Endothelial cell (in vitro differentiated cells): ENCODE data around the gene FBXW8. TPM values are rescaled to one million over a fixed set of nuclear protein-coding genes. Genes with fewer than 3 reads are reported as not detected.

Experiments used
- DNase-seq: peaks from one replicate; pipeline ENCODE4 v3.0.0; 2021; ENCODE audit warnings: low spot score
- H3K27ac Mint-ChIP-seq: one replicate; pipeline ENCODE4 v1.8.0; 2021; ENCODE audit warnings: mixed read lengths, inconsistent platforms; ENCODE audit not compliant: unreplicated experiment
- H3K27me3 Mint-ChIP-seq: one replicate; pipeline ENCODE4 v1.8.0; 2021; ENCODE audit warnings: mild to moderate bottlenecking, moderate library complexity, mixed read lengths, inconsistent platforms; ENCODE audit not compliant: unreplicated experiment
- H3K36me3 Mint-ChIP-seq: one replicate; pipeline ENCODE4 v1.8.0; 2021; ENCODE audit warnings: mild to moderate bottlenecking, low read depth, mixed read lengths, inconsistent platforms; ENCODE audit not compliant: unreplicated experiment
- H3K4me1 Mint-ChIP-seq: one replicate; pipeline ENCODE4 v1.8.0; 2021; ENCODE audit warnings: mild to moderate bottlenecking, mixed read lengths, inconsistent platforms; ENCODE audit not compliant: unreplicated experiment
- H3K4me3 Mint-ChIP-seq: one replicate; pipeline ENCODE4 v1.8.0; 2021; ENCODE audit warnings: mild to moderate bottlenecking, mixed read lengths, inconsistent platforms; ENCODE audit not compliant: unreplicated experiment
- H3K9me3 Mint-ChIP-seq: one replicate; pipeline ENCODE4 v1.8.0; 2021; ENCODE audit warnings: mixed read lengths, inconsistent platforms; ENCODE audit not compliant: unreplicated experiment
- CTCF ChIP-seq: fragments of 200-600 bp; sonication (generic); IDR thresholded peaks from one replicate; pipeline ENCODE4 v1.5.0; 2021; ENCODE audit warnings: antibody characterized with exemption; ENCODE audit not compliant: unreplicated experiment
- total RNA-seq: library from RNA; stranded (reverse); fragmentation: NEBNext Ultra II Directional; extraction: Animal tissue kit (Norgen Biotek cat#: 25700); gene quantifications from one replicate; pipeline ENCODE4 v1.2.1, GENCODE V29; 2021; ENCODE audit not compliant: unreplicated experiment

Gene FBXW8
- total RNA-seq, 1 donor from 2014 or later, result 17.8 TPM

GRCh38 chr12:117058442-117059072 is 147.8 kb downstream of the FBXW8 start:
- Mint-ChIP-seq H3K36me3 (peaks cover under 1% of the 10 kb centered on the region), H3K4me3 (no peak overlapping the region), H3K4me1 (peaks cover 13% of the 10 kb centered on the region), H3K9me3 (no peaks in the 10 kb centered on the region), H3K27ac (no peak overlapping the region), H3K27me3 (peaks cover 8% of the 10 kb centered on the region)
- DNase-seq, result no peak
- TF ChIP-seq CTCF, result no peak

DNA sequence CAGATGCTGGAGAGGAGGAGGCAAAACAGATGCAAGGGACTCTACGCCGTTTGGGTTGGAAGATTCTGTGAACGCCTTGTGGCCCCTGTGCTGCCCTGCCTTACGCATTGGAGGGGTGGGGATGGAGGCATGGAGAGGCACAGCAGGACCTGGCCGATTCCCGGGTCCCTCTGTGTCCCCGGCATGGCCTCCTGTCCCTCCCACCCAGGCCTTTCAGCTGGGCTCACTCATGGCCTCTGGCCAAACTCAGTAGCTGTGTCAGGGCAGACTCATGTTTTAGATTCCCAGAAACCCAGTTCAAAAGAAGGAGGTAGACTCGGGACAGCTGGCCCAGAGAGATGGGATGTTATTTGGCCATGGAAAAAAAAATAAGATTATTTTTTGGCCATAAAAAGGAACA is 148.4 kb downstream of the FBXW8 start:
- H3K36me3 Mint-ChIP-seq, result no peaks in the 10 kb centered on the region
- no peak overlapping the region for H3K4me3 Mint-ChIP-seq
- no peak overlapping the region for H3K27ac Mint-ChIP-seq
- no peak for TF ChIP-seq CTCF
- DNase-seq, result no peak
- H3K27me3 Mint-ChIP-seq, result peaks cover 8% of the 10 kb centered on the region
- no peaks in the 10 kb centered on the region for H3K9me3 Mint-ChIP-seq
- peaks cover 9% of the 10 kb centered on the region for H3K4me1 Mint-ChIP-seq

GRCh38 chr12:117060246-117060928 is 149.6 kb downstream of the FBXW8 start:
- TF ChIP-seq CTCF, result no peak
- Mint-ChIP-seq H3K27ac (no peak overlapping the region), H3K4me1 (peaks cover 9% of the 10 kb centered on the region), H3K9me3 (no peaks in the 10 kb centered on the region), H3K4me3 (peak overlapping the region; percentile 15), H3K36me3 (no peaks in the 10 kb centered on the region), H3K27me3 (peaks cover 5% of the 10 kb centered on the region)
- no peak for DNase-seq

- H3K9me3 Mint-ChIP-seq, result no peaks in the 10 kb centered on the region
- no peak overlapping the region for H3K4me3 Mint-ChIP-seq
- no peak overlapping the region for H3K27ac Mint-ChIP-seq
- H3K27me3 Mint-ChIP-seq, result peaks cover 8% of the 10 kb centered on the region
- no peak for DNase-seq
- H3K36me3 Mint-ChIP-seq, result no peaks in the 10 kb centered on the region
- H3K4me1 Mint-ChIP-seq, result peaks cover 9% of the 10 kb centered on the region
- no peak for TF ChIP-seq CTCF
These were observed 150.2 kb downstream of the FBXW8 start for GRCh38 chr12:117060929-117061305.

- no peaks in the 10 kb centered on the region for H3K9me3 Mint-ChIP-seq
These were observed 150.9 kb downstream of the FBXW8 start for GRCh38 chr12:117061555-117062079.

More at GRCh38 chr12:117061555-117062079, 150.9 kb downstream of the FBXW8 start:
- Mint-ChIP-seq H3K36me3 (no peaks in the 10 kb centered on the region), H3K27ac (no peak overlapping the region), H3K4me1 (peaks cover 9% of the 10 kb centered on the region), H3K4me3 (no peak overlapping the region), H3K27me3 (peaks cover 12% of the 10 kb centered on the region)
- DNase-seq, result no peak
- no peak for TF ChIP-seq CTCF
